HepG2 (cell line): ENCODE measurements around the gene ARL8A. TPM values are rescaled to one million over a fixed set of nuclear protein-coding genes. Genes with fewer than 3 reads are reported as not detected.

Experiments used
- BORCS8-MEF2B ChIP-seq: sonication (generic); formaldehyde crosslinking; IDR thresholded peaks from 2 replicates; pipeline ENCODE4 v1.8.0; 2022; ENCODE audit warnings: mild to moderate bottlenecking, missing genetic modification reagents
- CAMTA2 ChIP-seq: sonication (generic); formaldehyde crosslinking; IDR thresholded peaks from 2 replicates; pipeline ENCODE4 v1.4.0; 2020; ENCODE audit warnings: mild to moderate bottlenecking, missing genetic modification reagents, borderline replicate concordance
- DNMT1 ChIP-seq: sonication (generic); formaldehyde crosslinking; IDR thresholded peaks from 2 replicates; pipeline ENCODE4 v1.5.1; 2020; ENCODE audit warnings: mild to moderate bottlenecking, missing genetic modification reagents
- GPBP1L1 ChIP-seq: sonication (generic); formaldehyde crosslinking; IDR thresholded peaks from 2 replicates; pipeline ENCODE4 v1.5.0; 2020; ENCODE audit warnings: mild to moderate bottlenecking, missing genetic modification reagents
- HES4 ChIP-seq: sonication (generic); formaldehyde crosslinking; IDR thresholded peaks from 2 replicates; pipeline ENCODE4 v1.9.0; 2021; ENCODE audit warnings: mild to moderate bottlenecking, missing genetic modification reagents, borderline replicate concordance
- HNRNPL ChIP-seq: fragments of 200-400 bp; formaldehyde crosslinking; IDR thresholded peaks from 2 replicates; pipeline ENCODE4 v1.6.1; 2017; ENCODE audit warnings: mild to moderate bottlenecking, low read depth, low read length
- KMT2A ChIP-seq: sonication (generic); formaldehyde crosslinking; IDR thresholded peaks from 2 replicates; pipeline ENCODE4 v1.4.0; 2020; ENCODE audit warnings: missing genetic modification reagents
- MTA3 ChIP-seq: sonication (generic); formaldehyde crosslinking; IDR thresholded peaks from 2 replicates; pipeline ENCODE4 v1.4.0; 2020; ENCODE audit warnings: missing genetic modification reagents
- MYC ChIP-seq: sonication (generic); formaldehyde crosslinking; IDR thresholded peaks from 2 replicates; pipeline ENCODE4 v1.9.0; 2021; ENCODE audit warnings: missing genetic modification reagents, borderline replicate concordance
- MYPOP ChIP-seq: sonication (generic); formaldehyde crosslinking; IDR thresholded peaks from 2 replicates; pipeline ENCODE4 v1.8.1; 2023; ENCODE audit warnings: mild to moderate bottlenecking, moderate library complexity, missing genetic modification reagents
- NKX3-1 ChIP-seq: sonication (generic); formaldehyde crosslinking; IDR thresholded peaks from 2 replicates; pipeline ENCODE4 v1.5.0; 2020; ENCODE audit warnings: missing genetic modification reagents
- NR0B2 ChIP-seq: sonication (generic); formaldehyde crosslinking; IDR thresholded peaks from 2 replicates; pipeline ENCODE4 v1.4.0; 2020; ENCODE audit warnings: mild to moderate bottlenecking, missing genetic modification reagents
- PATZ1 ChIP-seq: sonication (generic); formaldehyde crosslinking; IDR thresholded peaks from 2 replicates; pipeline ENCODE4 v1.4.0; 2020; ENCODE audit warnings: missing genetic modification reagents
- PREB ChIP-seq: sonication (generic); formaldehyde crosslinking; IDR thresholded peaks from 2 replicates; pipeline ENCODE4 v1.4.0; 2020; ENCODE audit warnings: missing genetic modification reagents
- RFXAP ChIP-seq: sonication (generic); formaldehyde crosslinking; IDR thresholded peaks from 2 replicates; pipeline ENCODE4 v1.4.0; 2020; ENCODE audit warnings: missing genetic modification reagents, borderline replicate concordance
- TRIM22 ChIP-seq: fragments of 450-650 bp; IDR thresholded peaks from 2 replicates; pipeline ENCODE4 v1.6.1; 2017
- ZNF230 ChIP-seq: sonication (generic); formaldehyde crosslinking; IDR thresholded peaks from 2 replicates; pipeline ENCODE4 v1.4.0; 2020; ENCODE audit warnings: mild to moderate bottlenecking, missing genetic modification reagents
- ZNF644 ChIP-seq: IDR thresholded peaks from 2 replicates; pipeline ENCODE4 v1.6.1; 2016; ENCODE audit warnings: low read depth
- polyA plus RNA-seq, 8 experiments: library from polyadenylated mRNA; depleted of rRNA in 3 of 8; stranded (reverse) in 7 of 8; unstranded in 1 of 8; fragments of >200 nt; fragmentation: Illumina TruSeq in 4 of 8; extraction: Trizol in 4 of 8; gene quantifications; 2 replicates each; pipeline versions ENCODE4 v1.2.1 to v1.2.3, GENCODE V29; 2011 to 2016; ENCODE audit warnings: low read depth in 4 of 8, missing spikeins in 1 of 8, mixed read lengths in 1 of 8; ENCODE audit not compliant: insufficient read depth in 1 of 8
- total RNA-seq, 5 experiments: library from RNA; depleted of rRNA; stranded (reverse); fragments of >200 nt; fragmentation: Illumina TruSeq; extraction: Trizol; gene quantifications; 2 replicates each; pipeline ENCODE4 v1.2.3, GENCODE V29; 2016; ENCODE audit warnings: low read depth in 1 of 5
- TF ChIP-seq, protein P1 (sequence below): sonication (generic); IDR thresholded peaks from 2 replicates; pipeline ENCODE4 v1.6.1; 2016; ENCODE audit warnings: low read depth, borderline replicate concordance
- TF ChIP-seq, protein P2 (sequence below): conservative IDR thresholded peaks from 2 replicates; pipeline ENCODE4 v1.6.1; 2018; ENCODE audit warnings: missing genetic modification reagents

ARL8A gene
- total and polyA plus RNA-seq, 2 of the 13 experiments (the other 11 are each of a cell fraction or from before 2014, with no cell fraction given): 2.7 to 23.4 TPM

DNA sequence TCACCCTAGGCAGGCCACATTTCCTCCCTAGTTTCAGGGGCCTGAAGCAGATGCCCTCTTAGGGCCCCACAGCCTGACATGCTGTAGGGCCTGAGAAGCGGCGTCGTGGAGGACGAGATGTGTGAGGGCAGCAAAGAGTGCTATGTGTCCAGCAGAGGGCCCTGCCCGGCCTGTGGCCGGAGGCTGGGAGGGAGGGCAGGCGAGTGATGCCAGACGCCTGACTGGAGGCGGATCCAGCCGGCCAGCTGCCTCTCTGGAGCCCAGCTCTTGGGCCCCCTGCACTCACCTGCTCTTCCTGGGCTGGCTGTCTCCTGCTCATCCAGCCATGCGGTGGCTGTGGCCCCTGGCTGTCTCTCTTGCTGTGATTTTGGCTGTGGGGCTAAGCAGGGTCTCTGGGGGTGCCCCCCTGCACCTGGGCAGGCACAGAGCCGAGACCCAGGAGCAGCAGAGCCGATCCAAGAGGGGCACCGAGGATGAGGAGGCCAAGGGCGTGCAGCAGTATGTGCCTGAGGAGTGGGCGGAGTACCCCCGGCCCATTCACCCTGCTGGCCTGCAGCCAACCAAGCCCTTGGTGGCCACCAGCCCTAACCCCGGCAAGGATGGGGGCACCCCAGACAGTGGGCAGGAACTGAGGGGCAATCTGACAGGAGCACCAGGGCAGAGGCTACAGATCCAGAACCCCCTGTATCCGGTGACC is 21.8 kb downstream of the ARL8A start, which contains the start of gene GPR37L1 (continued):
- no peak for TF ChIP-seq PREB
- TF ChIP-seq MYC (CRISPR knock-in tag): peak; percentile 38; the same call in 1 of the 2 replicates
- no peak for TF ChIP-seq PATZ1
- no peak for TF ChIP-seq BORCS8-MEF2B
- TF ChIP-seq ZNF230 (CRISPR knock-in tag): no peak
- TF ChIP-seq MYPOP (CRISPR knock-in tag): no peak
- no peak for TF ChIP-seq ZNF644 (CRISPR knock-in tag)
- 0 out of 2 replicates have a peak, but pooled peaks have one; percentile 52 for TF ChIP-seq NR0B2 (CRISPR knock-in tag)
- no peak for TF ChIP-seq MTA3 (CRISPR knock-in tag)
- TF ChIP-seq NKX3-1 (CRISPR knock-in tag): no peak
- TF ChIP-seq TRIM22: no peak
- TF ChIP-seq CAMTA2 (CRISPR knock-in tag): no peak
- no peak for TF ChIP-seq HES4 (CRISPR knock-in tag)
- no peak for TF ChIP-seq RFXAP (CRISPR knock-in tag)
- no peak for TF ChIP-seq DNMT1 (CRISPR knock-in tag)
- TF ChIP-seq HNRNPL: 0 out of 2 replicates have a peak, but pooled peaks have one; percentile 73
- TF ChIP-seq, protein P1, sequence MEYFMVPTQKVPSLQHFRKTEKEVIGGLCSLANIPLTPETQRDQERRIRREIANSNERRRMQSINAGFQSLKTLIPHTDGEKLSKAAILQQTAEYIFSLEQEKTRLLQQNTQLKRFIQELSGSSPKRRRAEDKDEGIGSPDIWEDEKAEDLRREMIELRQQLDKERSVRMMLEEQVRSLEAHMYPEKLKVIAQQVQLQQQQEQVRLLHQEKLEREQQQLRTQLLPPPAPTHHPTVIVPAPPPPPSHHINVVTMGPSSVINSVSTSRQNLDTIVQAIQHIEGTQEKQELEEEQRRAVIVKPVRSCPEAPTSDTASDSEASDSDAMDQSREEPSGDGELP: no peak
- no peak for TF ChIP-seq GPBP1L1
- TF ChIP-seq, protein P2, sequence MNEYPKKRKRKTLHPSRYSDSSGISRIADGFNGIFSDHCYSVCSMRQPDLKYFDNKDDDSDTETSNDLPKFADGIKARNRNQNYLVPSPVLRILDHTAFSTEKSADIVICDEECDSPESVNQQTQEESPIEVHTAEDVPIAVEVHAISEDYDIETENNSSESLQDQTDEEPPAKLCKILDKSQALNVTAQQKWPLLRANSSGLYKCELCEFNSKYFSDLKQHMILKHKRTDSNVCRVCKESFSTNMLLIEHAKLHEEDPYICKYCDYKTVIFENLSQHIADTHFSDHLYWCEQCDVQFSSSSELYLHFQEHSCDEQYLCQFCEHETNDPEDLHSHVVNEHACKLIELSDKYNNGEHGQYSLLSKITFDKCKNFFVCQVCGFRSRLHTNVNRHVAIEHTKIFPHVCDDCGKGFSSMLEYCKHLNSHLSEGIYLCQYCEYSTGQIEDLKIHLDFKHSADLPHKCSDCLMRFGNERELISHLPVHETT: no peak
- no peak for TF ChIP-seq KMT2A
